MM.1S (cell line): ENCODE measurements around the gene SWT1.

Source experiments
- DNase-seq: peaks from one replicate; pipeline ENCODE4 v3.0.0-alpha.2; 2015
- H2AFZ ChIP-seq: fragments of 300-600 bp; sonication (generic); 2 replicates; pipeline ENCODE4 v1.6.0; 2016; ENCODE audit warnings: antibody characterized with exemption, low read length
- H3F3A ChIP-seq: fragments of 300-600 bp; sonication (generic); 2 replicates; pipeline ENCODE4 v1.6.1; 2016; ENCODE audit warnings: mild to moderate bottlenecking, antibody characterized with exemption, low read length, moderate library complexity, mixed read lengths; ENCODE audit not compliant: insufficient read depth
- H3K27ac ChIP-seq: fragments of 300-600 bp; sonication (generic); 2 replicates; pipeline ENCODE4 v1.5.1; 2016; ENCODE audit warnings: mild to moderate bottlenecking, low read length
- H3K27me3 ChIP-seq: fragments of 300-600 bp; sonication (generic); replicated peaks from 2 replicates; pipeline ENCODE4 v1.6.0; 2016; ENCODE audit warnings: low read length; ENCODE audit not compliant: insufficient read depth
- H3K36me3 ChIP-seq: fragments of 300-600 bp; sonication (generic); replicated peaks from 2 replicates; pipeline ENCODE4 v1.6.1; 2016; ENCODE audit warnings: mild to moderate bottlenecking, low read length, mixed read lengths; ENCODE audit not compliant: insufficient read depth
- H3K4me1 ChIP-seq: fragments of 300-600 bp; sonication (generic); 2 replicates; pipeline ENCODE4 v1.6.1; 2016; ENCODE audit warnings: low read length, mixed read lengths
- H3K4me2 ChIP-seq: fragments of 300-600 bp; sonication (generic); 2 replicates; pipeline ENCODE4 v1.6.0; 2016; ENCODE audit warnings: low read depth, low read length
- H3K4me3 ChIP-seq: fragments of 300-600 bp; sonication (generic); 2 replicates; pipeline ENCODE4 v1.5.1; 2016; ENCODE audit warnings: low read length, mixed read lengths
- H3K79me2 ChIP-seq: fragments of 300-600 bp; sonication (generic); 2 replicates; pipeline ENCODE4 v1.6.1; 2016; ENCODE audit warnings: mixed run types, low read length, mixed read lengths
- H3K9ac ChIP-seq: fragments of 300-600 bp; sonication (generic); 2 replicates; pipeline ENCODE4 v1.6.1; 2016; ENCODE audit warnings: low read length, mixed read lengths
- H3K9me2 ChIP-seq: fragments of 300-600 bp; sonication (generic); replicated peaks from 2 replicates; pipeline ENCODE4 v1.6.1; 2016; ENCODE audit warnings: mild to moderate bottlenecking, low read length, mixed read lengths; ENCODE audit not compliant: insufficient read depth
- H3K9me3 ChIP-seq: fragments of 300-600 bp; sonication (generic); replicated peaks from 2 replicates; pipeline ENCODE4 v1.6.1; 2016; ENCODE audit warnings: mild to moderate bottlenecking, low read length, mixed read lengths; ENCODE audit not compliant: insufficient read depth
- H4K20me1 ChIP-seq: fragments of 300-600 bp; sonication (generic); 2 replicates; pipeline ENCODE4 v1.6.1; 2016; ENCODE audit warnings: mild to moderate bottlenecking, low read length, moderate library complexity, mixed read lengths; ENCODE audit not compliant: insufficient read depth
- EZH2 ChIP-seq: fragments of 300-600 bp; sonication (generic); optimal IDR thresholded peaks from 2 replicates; pipeline ENCODE3; 2017; ENCODE audit warnings: low read depth, mild to moderate bottlenecking, antibody characterized with exemption, low read length, mixed read lengths
- EZH2phosphoT487 ChIP-seq: fragments of 300-600 bp; sonication (generic); IDR thresholded peaks from 2 replicates; pipeline ENCODE4 v1.6.1; 2018; ENCODE audit warnings: antibody characterized with exemption, low read length
- TF ChIP-seq, protein P1 (sequence below): fragments of 300-600 bp; sonication (generic); IDR thresholded peaks from 2 replicates; pipeline ENCODE4 v1.5.1; 2016; ENCODE audit warnings: antibody characterized with exemption, low read length, mixed read lengths

Gene SWT1

DNA sequence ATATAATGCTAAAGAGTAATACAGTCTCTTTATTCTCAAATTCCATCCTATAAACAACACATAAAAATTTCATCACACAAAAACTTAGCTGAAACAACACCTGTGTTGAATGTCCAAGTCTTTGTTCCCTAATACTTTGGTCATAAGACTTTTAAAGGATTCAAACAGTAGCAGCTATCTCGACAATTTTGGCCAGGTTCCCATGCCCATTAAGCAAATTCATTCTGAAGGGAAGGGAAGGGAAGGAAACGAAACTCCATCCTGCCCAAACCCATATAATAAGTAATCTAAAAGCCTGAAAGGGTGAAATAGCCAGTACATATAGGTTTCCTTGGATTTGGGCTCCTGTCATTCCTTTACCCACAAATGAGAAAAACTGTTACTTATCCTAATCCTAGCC, 152.6 kb downstream of the SWT1 start:
- H3K79me2 ChIP-seq, result peaks cover 57% of the 10 kb centered on the region

DNA sequence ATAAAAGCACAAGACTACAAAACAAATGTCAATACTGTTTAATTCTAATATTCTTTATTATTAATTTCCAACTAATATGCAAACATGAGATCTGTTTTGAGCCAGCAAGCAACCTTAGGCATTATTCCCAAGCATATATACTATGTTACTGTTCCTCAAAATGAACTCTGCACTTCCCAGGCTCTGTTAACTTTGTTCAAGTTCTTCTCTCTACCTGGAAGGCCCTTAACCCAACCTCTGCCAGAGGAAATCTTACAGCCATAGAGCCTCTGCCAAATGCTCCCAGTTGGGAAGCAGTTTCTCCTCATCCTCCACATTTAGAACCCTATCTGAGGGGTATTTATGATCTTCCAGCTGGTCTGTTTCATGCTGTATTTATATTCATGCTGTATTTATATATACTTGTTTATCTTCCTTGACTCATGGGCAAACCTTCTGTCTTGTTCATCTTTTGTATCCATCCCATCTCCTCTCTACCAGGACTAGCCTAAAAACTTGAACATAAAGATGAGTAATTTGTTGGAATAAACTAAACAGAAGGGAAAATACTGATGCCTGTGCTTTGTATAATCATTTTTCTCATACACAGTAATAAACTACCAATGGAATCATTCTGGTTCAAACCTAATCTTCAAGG, 154.7 kb downstream of the SWT1 start:
- DNase-seq, result no peak
- Histone ChIP-seq H3F3A (peaks cover 5% of the 10 kb centered on the region; the same call in 1 of the 2 replicates), H3K9me3 (no peaks in the 10 kb centered on the region), H4K20me1 (peaks cover 43% of the 10 kb centered on the region), H3K4me2 (no peak overlapping the region), H3K4me1 (peaks cover 25% of the 10 kb centered on the region), H3K27me3 (no peaks in the 10 kb centered on the region), H3K9ac (no peak overlapping the region), H3K79me2 (peaks cover 78% of the 10 kb centered on the region), H2AFZ (no peak overlapping the region), H3K27ac (no peak overlapping the region), H3K36me3 (peaks cover 37% of the 10 kb centered on the region; the same call in 1 of the 2 replicates), H3K4me3 (no peak overlapping the region), H3K9me2 (no peaks in the 10 kb centered on the region)
- TF ChIP-seq EZH2phosphoT487 (no peak), EZH2 (no peak)
- TF ChIP-seq, protein P1, sequence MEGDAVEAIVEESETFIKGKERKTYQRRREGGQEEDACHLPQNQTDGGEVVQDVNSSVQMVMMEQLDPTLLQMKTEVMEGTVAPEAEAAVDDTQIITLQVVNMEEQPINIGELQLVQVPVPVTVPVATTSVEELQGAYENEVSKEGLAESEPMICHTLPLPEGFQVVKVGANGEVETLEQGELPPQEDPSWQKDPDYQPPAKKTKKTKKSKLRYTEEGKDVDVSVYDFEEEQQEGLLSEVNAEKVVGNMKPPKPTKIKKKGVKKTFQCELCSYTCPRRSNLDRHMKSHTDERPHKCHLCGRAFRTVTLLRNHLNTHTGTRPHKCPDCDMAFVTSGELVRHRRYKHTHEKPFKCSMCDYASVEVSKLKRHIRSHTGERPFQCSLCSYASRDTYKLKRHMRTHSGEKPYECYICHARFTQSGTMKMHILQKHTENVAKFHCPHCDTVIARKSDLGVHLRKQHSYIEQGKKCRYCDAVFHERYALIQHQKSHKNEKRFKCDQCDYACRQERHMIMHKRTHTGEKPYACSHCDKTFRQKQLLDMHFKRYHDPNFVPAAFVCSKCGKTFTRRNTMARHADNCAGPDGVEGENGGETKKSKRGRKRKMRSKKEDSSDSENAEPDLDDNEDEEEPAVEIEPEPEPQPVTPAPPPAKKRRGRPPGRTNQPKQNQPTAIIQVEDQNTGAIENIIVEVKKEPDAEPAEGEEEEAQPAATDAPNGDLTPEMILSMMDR, result no peak

More for the DNA sequence above, 152.6 kb downstream of the SWT1 start:
- no peaks in the 10 kb centered on the region for H3K27me3 ChIP-seq
- H3K9ac ChIP-seq, result no peak overlapping the region
- no peak overlapping the region for H3K4me2 ChIP-seq
- TF ChIP-seq EZH2phosphoT487, result no peak
- TF ChIP-seq, protein P1, result no peak
- no peak for TF ChIP-seq EZH2
- H2AFZ ChIP-seq, result no peak overlapping the region
- peaks cover 19% of the 10 kb centered on the region for H3K4me1 ChIP-seq
- H3K9me3 ChIP-seq, result no peaks in the 10 kb centered on the region
- no peak overlapping the region for H3K4me3 ChIP-seq
- no peaks in the 10 kb centered on the region for H3F3A ChIP-seq
- peaks cover 30% of the 10 kb centered on the region for H4K20me1 ChIP-seq
- H3K36me3 ChIP-seq, result peaks cover 53% of the 10 kb centered on the region; the same call in 1 of the 2 replicates
- no peaks in the 10 kb centered on the region for H3K9me2 ChIP-seq
- no peak overlapping the region for H3K27ac ChIP-seq
- no peak for DNase-seq

DNA sequence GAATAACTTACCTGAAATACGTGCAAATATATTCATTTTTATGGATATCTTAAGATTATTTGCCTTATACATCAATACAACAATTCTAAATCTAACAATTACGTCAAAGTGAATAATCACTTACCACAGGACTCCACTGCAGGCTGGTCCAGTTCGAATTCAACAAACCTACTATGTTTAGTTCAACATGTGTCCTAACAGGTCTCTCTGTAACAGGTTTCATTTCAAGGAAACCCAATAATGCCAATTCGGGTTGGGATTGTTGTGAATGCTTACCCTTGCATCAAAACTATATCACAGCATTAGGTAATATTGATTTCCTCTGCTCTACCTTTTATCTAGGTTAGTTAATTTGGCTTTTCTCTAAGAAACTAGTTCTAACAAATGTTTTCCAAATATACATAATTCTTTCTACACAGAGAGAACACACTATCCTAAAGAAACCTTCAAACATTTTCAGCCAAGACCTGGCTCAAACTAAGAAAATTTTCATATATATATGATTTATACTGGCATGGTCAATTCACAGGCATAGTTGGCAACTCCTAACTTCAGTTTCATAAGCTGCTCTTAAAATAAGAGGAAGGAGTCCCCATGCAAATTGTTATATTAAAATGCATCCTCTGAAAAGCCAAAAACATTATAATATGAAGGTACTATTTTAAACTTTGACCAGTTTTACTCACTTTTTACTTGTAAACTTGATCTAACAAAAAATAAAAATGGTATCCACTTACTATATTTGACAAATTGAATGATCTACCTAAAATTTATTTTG, 155.6 kb downstream of the SWT1 start:
- no peaks in the 10 kb centered on the region for H3K9me3 ChIP-seq
- peaks cover 25% of the 10 kb centered on the region for H3K4me1 ChIP-seq
- peaks cover 81% of the 10 kb centered on the region for H3K79me2 ChIP-seq
- TF ChIP-seq EZH2, result no peak
- TF ChIP-seq, protein P1, result no peak
- no peak for TF ChIP-seq EZH2phosphoT487
- peaks cover 9% of the 10 kb centered on the region for H3F3A ChIP-seq
- peaks cover 43% of the 10 kb centered on the region for H4K20me1 ChIP-seq
- no peak overlapping the region for H3K27ac ChIP-seq
- H3K9me2 ChIP-seq, result no peaks in the 10 kb centered on the region
- H2AFZ ChIP-seq, result no peak overlapping the region
- no peaks in the 10 kb centered on the region for H3K27me3 ChIP-seq
- H3K9ac ChIP-seq, result no peak overlapping the region
- H3K36me3 ChIP-seq, result peaks cover 29% of the 10 kb centered on the region; the same call in 1 of the 2 replicates
- no peak overlapping the region for H3K4me3 ChIP-seq
- DNase-seq, result no peak
- no peak overlapping the region for H3K4me2 ChIP-seq
